NCI-H2227 (cell line): ENCODE measurements around the gene TMEM181.
"Not testable (repeated sequence)": the region's sequence is repeated elsewhere in the genome, so short reads cannot be mapped to it uniquely, and the experiment has no call there.

ENCODE experiments used
- DNase-seq: peaks from one replicate; lab custom pipeline; 2025; ENCODE audit not compliant: unreplicated experiment; lab: John Stamatoyannopoulos, UW

TMEM181 gene

GRCh38 chr6:158593670-158594069 lies 33.8 kb downstream of the TMEM181 start:
- no peak for DNase-seq

GRCh38 chr6:158595223-158595622 lies 35.3 kb downstream of the TMEM181 start:
- DNase-seq: no peak

- no peak for DNase-seq
These were observed 37.0 kb downstream of the TMEM181 start for GRCh38 chr6:158596861-158597260.

- DNase-seq: no peak
These were observed 37.7 kb downstream of the TMEM181 start for GRCh38 chr6:158597565-158597964.

GRCh38 chr6:158599635-158600034 lies 39.7 kb downstream of the TMEM181 start:
- no peak for DNase-seq

- DNase-seq: no peak
These were observed 43.6 kb downstream of the TMEM181 start for GRCh38 chr6:158603261-158604047.

- DNase-seq: no peak
These were observed 44.1 kb downstream of the TMEM181 start for GRCh38 chr6:158604048-158604406.

GRCh38 chr6:158605266-158605878 lies 45.5 kb downstream of the TMEM181 start:
- peak; percentile 86 for DNase-seq

- not testable (repeated sequence) for DNase-seq
These were observed 46.1 kb downstream of the TMEM181 start for GRCh38 chr6:158606011-158606410.

GRCh38 chr6:158606935-158607334 lies 47.0 kb downstream of the TMEM181 start:
- no peak for DNase-seq

GRCh38 chr6:158607411-158608170 lies 47.7 kb downstream of the TMEM181 start:
- DNase-seq: no peak

- DNase-seq: no peak
These were observed 48.3 kb downstream of the TMEM181 start for GRCh38 chr6:158608221-158608620.

- no peak for DNase-seq
These were observed 49.7 kb downstream of the TMEM181 start for GRCh38 chr6:158609455-158610155.

GRCh38 chr6:158610319-158610968 lies 50.6 kb downstream of the TMEM181 start:
- DNase-seq: no peak

- DNase-seq: no peak
These were observed 51.1 kb downstream of the TMEM181 start for GRCh38 chr6:158611039-158611438.

GRCh38 chr6:158611541-158612370 lies 51.9 kb downstream of the TMEM181 start:
- no peak for DNase-seq

- DNase-seq: not testable (repeated sequence)
These were observed 54.7 kb downstream of the TMEM181 start for GRCh38 chr6:158614606-158615005.

- DNase-seq: not testable (repeated sequence)
These were observed 58.4 kb downstream of the TMEM181 start for GRCh38 chr6:158618289-158618688.

- no peak for DNase-seq
These were observed 60.3 kb downstream of the TMEM181 start for GRCh38 chr6:158619922-158620801.
